Raji (cell line): Measurements from ENCODE around the gene DNAJC11.

ENCODE experiments used
- POLR2A ChIP-seq: IDR thresholded peaks from 2 replicates; pipeline ENCODE4 v1.6.1; 2011; ENCODE audit warnings: low read depth, low read length, control low read depth; ENCODE audit not compliant: insufficient read depth

Gene DNAJC11

GRCh38 chr1:6667139-6667538, 34.5 kb downstream of the DNAJC11 start:
- TF ChIP-seq POLR2A, result no peak

DNA sequence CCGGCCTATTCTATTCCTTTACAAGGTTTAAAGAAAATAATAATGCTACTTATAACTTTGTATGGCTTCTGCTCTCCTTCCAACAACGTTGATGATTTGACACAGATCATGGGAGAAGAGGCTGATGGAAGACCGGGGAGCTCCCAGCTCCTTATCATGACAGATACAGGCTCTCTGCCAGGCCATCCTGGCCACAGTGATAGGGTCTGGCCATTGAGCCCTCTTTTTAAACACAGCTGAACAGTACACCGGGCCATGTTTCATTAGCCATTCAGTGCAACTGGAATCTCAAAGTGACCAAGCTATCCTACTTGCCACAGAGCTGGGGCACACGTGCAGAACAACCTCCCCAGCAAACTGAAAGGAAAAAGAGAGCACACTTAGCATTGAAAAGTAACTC, 34.9 kb downstream of the DNAJC11 start:
- TF ChIP-seq POLR2A, result no peak

GRCh38 chr1:6660415-6661049, 41.1 kb downstream of the DNAJC11 start:
- no peak for TF ChIP-seq POLR2A

DNA sequence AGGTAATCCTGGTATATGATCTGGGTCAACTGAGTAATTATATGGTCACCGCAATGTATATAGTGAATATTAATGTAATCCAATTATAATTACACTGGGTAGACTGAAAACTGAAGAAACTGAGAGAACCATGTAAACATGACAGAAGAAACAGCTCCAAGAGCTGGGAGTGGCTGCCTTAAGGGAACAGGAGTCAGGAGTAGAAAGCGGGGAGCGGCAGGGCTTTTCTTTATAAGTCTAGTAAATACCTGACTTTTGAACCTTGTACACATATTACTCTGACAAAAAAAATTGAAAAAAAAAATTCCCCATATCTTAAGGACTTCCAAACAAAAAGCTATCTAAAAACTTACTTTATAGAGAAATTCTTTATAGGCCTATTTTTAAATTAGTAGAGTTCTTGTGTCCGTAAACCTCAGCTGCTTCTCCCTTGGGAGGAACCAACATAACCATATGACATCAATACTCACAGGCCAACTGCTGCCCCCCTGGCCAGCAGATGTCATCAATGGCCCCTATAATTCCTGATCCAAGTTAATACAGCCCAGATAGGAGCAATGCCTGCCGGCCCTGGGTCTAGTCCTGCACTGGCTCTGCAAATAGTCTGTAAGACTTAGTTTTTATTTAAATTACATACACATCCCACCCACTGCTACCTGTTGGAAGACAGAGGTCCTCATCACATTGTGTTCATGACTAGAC, 43.1 kb downstream of the DNAJC11 start:
- TF ChIP-seq POLR2A, result no peak

DNA sequence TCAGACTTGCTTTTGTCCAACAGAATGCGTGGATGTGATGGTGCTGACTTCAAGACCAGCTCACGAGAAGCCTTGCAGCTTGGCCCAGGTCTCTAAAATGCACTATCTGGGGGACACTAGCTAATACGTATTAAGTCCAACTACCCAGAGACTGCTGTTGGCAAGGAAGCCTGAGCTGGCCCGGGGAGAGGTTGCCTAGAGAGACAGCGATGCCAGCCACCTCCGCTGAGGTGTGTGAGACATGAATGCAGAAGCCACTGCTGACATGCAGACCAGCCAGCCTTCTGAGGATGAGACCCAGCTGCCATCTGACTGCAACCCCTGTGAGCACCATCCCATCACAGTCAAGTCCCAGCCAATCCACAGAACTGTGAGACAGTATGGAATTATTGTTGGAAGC, 44.5 kb downstream of the DNAJC11 start:
- no peak for TF ChIP-seq POLR2A

DNA sequence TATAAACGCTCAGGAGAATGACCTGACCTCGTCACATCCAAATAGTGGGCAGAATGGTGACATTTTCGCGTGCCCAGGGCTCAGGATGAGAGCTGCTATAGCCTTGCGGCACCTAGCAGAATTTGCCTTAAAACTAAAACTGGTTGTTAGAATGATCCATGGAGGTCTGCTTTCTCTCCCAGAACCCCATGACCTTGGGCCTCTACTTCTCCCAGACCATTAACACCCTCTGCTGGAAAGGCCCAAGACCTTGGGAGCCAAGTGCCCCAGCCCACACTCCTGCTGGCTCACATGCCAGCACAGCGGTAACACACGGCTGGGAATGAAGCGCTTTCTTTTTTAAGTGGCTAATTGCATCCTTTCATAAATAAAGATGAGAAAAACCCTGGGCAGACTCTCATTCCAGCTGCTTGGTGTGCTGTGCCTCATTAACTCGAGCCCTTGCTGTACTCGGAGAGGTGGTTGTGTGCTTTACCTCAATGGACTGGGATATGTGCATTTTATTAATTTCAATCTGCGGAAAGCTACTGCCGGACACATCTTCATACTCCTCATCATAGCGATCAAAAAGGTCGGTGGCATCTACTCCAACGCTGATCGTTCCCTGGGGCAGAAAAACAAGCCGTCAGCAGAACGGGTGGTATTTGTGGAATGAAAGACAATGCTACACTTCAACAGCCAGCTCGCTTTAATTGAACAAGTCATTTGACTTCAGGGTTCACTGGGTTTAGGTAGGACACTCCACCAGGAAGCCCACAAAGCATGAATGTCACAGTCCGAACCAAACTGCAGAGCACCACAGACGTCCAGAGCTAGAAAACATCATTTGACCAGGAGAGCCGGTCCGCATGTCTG, 48.0 kb downstream of the DNAJC11 start:
- no peak for TF ChIP-seq POLR2A

- TF ChIP-seq POLR2A, result no peak
These were observed 48.6 kb downstream of the DNAJC11 start for GRCh38 chr1:6652986-6653385.

DNA sequence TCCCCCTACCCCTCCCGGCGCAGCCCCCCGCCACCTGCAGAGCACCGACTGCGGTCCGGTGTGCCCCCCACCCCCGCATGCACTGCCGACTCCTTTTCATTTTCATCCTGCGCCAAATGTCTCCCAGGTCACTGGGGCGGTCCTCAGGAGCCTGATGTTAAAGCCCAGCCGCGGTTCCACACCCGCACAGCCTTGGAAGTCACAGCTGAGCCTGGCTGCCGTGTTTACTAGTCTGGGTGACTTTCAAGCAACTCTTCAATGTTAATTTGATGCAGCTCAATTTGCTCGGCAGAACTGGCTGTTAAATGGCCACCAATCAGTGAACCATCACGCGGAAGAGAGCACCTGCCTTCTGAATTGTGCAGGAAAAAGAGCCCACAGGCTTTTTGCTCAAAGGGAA, 49.7 kb downstream of the DNAJC11 start:
- no peak for TF ChIP-seq POLR2A

GRCh38 chr1:6648556-6648955, 53.1 kb downstream of the DNAJC11 start:
- TF ChIP-seq POLR2A, result no peak

DNA sequence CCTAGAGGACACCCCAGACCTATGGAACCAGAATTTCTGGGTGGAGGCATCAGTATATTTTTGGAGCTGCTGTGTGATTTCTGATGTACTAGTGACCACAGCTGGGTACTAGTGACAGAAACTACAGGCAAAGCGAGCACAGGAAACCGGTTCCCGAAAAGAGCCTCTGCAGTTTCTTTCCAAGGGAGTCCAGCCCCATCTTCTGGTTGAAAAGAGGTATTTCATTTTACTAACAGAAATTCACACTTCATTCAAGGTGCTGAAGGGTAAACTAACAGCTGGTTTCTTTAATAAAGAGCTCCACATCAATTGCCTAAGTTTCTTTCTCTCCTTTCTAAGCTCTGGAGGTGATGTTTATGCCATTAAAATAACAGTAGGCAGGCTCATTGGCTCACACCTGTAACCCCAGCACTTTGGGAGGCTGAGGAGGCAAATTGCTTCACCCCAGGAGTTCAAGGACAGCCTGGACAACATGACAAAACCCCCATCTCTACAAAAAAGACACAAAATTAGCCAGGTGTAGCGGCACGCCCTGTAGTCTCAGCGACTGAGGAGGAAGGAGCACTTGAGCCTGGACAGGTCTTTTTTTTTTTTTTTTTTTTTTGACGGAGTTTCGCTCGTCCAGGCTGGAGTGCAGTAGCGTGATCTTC, 55.0 kb downstream of the DNAJC11 start:
- no peak for TF ChIP-seq POLR2A

- no peak for TF ChIP-seq POLR2A
These were observed 56.6 kb downstream of the DNAJC11 start for GRCh38 chr1:6645018-6645417.

GRCh38 chr1:6638226-6638625, 63.4 kb downstream of the DNAJC11 start:
- TF ChIP-seq POLR2A, result no peak

- no peak for TF ChIP-seq POLR2A
These were observed 63.8 kb downstream of the DNAJC11 start for GRCh38 chr1:6637770-6638169.

- no peak for TF ChIP-seq POLR2A
These were observed 65.5 kb downstream of the DNAJC11 start for GRCh38 chr1:6635910-6636760.

DNA sequence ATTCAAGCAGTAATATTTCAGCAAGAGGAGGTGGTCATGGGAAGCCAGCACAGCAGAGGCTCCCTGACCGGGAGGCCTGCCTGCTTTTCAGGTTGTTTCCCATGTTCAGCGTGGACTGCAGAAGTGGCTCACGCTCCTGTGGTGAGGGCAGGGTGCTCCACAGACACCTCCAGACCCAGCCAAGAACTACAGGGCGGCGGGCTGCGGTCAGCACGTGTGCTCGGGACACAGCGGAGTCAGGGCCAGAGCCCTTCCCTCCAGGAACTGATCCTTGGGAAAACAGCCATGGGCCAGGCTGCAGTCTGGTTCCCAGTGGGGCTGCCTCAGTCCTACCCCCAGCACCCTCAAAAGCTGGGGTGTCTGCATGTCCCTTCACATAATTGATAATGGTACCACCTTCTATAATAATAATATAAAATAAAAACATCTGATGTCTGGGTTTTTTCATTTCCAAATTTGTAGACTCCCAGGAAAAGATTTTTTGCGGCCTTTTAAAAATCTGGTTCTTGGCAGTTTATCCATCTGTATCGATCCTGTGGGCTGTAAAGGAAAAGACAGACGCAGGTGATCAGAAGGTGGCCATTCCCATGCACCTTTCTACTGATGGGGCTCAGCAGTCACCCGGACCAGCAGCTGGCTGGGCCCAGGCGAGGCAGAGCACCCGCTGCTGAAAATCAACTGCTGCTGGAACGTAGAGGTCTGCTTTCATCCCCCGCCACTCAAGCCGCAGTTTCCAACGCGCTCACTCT, 66.3 kb downstream of the DNAJC11 start:
- no peak for TF ChIP-seq POLR2A
